ENCODE measurements around the gene ARHGDIA.

DNA sequence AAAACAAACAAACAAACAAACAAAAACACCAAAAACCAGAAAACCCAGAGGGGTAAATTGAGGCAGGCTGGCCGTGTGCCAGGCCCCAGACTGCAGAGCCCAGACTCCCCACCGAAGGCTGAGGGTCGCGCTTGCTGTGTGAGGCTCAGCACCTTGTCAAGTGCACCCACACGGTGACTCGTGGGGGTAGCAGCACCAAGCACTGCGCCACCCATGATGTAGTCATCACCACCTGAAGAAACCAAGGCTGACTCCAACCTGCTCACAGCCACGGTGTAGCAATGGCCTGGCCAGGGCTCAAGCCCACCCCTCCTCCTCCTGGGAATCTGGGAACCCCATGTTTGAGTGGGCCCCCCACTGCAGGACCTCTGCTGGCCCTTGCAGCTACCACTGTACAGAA is 50.0 kb downstream of the ARHGDIA start:
- no peak for TF ChIP-seq CTCF (IDR thresholded peaks at IDR 0.05)
- no peak for TF ChIP-seq POLR2A (IDR thresholded peaks at IDR 0.05)

Data from heart left ventricle (tissue), 13 donors.